GM19035 (cell line): Measurements from ENCODE around the gene TENT5C.
A peak's percentile ranks its signal among the peaks of the same experiment; 100 is the strongest.

Experiments used
- ATAC-seq: cut with Tn5 transposase; IDR thresholded peaks from one replicate; pipeline ENCODE4 v1.9.1; 2021; ENCODE audit not compliant: unreplicated experiment

TENT5C gene

DNA sequence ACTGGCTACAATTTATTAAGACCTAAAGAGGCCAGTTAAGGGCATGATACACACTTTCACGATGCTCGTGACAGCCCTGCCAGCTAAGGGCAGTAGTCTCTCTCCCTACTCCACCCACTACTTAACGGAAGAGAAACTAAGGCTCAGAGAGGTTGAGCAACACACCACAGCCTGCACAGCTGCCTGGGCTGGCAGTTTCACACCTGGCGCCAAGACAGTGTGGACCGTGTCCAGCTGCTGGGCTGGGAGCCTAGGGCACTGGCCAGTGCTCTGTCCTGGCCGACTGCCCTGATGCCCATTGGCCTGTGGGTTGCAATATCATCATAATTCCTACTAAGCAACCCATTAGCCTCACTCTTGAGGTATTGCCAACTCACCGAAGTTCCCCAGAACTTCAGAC, 27.6 kb downstream of the TENT5C start:
- ATAC-seq = no peak

DNA sequence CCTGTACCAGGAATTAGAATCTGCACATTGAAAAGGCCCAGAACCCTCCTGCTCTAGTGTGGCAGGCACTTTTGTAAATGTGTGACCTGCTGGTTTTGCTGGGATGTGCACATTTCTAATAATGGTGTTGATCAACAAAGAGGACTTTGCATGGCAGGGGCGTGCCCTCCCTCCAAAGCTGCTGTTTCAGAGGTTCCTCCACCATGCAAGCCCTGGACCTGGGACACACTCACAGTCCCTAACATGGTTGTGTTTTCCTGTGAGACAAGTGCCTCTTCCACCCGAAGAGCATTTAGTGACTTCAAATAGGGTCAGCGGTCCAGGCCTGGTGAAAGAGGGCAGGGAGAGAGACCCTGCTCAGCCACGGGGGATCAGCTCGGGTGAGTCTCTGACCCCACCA, 28.1 kb downstream of the TENT5C start:
- no peak for ATAC-seq

DNA sequence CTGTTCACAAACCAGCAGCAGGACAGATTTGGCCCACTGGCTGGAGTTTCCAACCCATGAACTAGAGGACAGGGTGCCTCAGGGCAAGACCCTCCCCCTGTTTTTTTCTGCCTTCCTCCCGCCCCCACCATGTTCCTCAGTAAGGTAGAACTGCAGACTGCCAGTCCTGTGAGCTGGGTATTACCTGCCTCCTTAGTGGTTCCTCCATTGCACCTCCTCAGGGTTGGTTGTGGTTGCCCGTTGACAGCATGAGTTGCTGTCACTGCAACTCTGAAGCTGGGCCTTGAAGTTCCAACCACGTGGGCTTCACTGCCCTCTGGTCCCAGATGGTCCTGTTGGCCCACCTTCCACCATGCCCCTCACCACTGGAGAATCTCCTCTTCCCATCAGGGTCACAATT, 28.8 kb downstream of the TENT5C start:
- no peak for ATAC-seq

DNA sequence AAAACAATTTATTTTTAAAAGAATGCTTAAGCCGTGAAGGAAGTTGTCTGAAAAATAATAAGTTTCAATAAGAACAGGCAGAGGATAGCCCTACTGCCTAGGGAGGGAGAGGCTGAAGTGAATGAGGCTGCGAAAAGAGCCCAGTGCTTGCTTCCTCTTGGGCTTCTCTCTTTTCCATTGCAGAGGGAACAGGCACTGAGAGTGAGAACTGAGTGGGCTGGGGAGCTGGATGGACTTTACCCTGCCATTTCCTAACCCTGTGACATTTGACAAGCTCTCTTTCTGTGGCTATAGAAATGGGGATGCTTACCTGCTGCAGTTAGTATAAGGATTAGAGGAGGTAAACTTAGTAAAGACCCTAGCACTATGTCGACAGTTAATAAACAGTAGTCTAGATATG, 30.0 kb downstream of the TENT5C start:
- no peak for ATAC-seq

DNA sequence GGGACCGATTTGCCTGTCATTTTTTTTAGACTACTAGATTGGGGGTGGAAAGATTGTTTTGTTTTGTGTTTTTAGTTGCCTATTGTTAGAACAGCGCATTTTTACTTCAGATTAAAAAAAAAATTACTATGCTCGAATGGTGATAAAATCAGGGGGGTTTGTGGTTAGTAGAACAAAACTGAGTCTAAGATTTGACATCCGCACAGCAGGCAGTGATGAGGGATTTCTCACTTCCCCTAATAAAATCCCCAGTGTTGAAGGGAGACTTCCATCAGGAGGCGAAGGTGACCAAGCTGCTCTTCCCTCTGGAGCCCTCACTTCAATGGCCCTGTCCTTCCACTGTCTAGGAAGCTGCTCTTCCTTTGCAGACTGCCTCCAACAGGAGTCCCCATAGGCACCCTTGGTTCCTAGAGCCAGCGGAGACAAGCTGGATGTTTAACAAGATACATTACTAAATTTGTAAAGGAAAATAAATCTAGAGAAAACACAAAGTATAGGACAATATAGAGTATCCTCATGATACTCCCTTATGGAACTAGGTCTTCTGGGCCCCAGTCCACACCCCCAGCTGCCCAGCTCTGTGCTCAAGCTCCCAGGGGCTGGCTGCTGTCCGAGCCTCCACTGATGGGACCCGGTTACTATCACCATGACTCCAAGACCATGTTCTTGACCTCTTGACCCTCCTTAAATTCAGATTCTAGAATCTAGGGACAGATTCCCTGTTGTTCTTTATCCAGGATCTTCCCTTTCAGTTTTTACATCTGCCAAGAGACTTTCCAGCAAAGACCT, 31.0 kb downstream of the TENT5C start:
- no peak for ATAC-seq

DNA sequence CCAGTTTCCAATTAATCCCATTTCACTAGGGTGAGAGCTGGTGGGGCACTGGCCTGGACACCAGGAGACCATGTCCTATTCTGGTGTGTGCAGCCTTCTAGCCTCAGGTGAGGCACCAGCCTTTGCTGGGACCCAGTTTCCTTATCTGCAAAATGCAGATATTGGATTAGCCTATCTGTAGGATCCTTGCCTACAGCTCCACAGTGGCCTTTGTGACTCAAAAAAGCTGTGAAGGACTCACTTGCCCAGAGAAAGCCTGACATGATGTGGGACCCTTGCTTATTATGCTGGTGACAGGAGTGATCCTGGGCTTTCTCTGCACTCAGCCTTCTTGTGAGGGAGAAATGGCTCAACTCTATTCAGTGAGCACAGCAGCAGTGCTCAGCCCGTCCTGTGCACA, 32.3 kb downstream of the TENT5C start:
- ATAC-seq = no peak

DNA sequence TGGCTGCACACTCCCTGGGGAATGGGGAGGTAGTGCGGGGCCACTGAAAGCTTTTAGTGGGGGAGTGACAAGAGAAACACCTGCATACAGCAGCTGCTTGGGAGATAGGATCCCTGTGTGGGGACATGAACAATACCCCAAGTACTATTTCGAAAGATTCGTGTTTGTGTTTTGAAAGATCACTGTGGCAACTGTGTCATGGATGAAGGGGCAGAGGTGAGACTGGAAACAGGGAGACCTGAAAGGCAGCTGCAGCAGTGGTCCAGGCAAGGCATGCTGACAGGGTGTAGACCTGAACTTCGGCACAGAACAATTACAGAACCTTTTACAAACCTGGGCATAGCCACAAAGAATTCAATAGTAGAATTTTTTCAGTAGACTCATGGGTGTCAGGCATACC, 32.9 kb downstream of the TENT5C start:
- no peak for ATAC-seq

DNA sequence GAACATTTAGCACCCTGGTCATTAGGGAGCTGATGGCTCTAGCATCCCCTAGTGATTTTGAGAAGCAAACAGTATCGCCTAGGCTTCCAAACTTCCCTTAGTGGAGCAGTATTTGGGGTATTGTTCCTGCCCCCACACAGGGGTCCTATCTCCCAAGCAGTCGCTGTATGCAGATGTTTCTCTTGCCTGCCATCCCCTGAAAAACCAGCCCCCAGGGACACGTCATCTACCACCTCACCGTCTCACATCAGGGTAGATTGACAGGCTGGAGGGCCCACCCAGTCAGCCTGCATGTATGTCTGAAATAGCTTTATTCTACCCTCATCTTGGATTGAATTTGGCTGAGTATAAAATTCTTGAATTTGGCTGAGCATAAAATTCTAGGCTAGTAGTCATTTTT, 33.9 kb downstream of the TENT5C start:
- no peak for ATAC-seq

DNA sequence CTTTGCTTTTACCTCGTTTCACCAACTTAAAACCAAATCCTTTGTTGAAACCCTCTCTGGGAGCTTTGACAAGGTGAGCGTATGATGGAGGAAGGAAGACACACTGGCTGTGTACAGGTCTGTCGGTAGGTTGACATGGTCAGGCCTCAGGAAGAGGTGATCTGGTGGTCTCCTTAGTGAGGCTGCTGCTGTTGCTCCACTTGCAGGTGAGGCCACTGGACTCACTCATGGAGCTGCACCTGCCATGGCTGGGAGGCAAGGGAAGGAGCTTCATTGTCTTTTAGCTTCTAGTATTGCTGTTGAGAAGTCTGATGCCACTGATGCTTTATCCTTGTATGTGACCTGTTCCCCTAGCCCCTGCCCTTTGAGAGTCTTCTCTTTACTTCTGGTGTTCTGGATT, 35.7 kb downstream of the TENT5C start:
- ATAC-seq = no peak

DNA sequence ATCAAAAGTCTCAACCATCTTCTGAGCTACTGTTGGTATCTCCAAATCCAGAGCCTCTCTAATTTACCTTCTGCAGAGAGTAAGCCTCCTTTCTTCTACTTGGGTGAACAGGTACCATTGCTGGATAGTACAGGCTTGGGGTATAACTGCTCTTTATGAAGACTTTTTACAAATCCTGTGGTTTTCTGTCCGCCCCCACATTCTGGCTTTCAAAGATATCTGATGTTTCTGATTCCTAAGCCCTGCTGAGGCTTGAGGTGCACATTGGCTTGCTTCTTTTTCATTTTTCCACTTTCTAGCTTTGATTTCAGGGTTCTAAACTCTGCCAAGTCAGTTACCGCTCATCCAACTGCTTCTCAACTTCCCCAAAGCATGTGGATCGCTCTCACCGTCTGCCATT, 37.1 kb downstream of the TENT5C start:
- ATAC-seq = no peak

DNA sequence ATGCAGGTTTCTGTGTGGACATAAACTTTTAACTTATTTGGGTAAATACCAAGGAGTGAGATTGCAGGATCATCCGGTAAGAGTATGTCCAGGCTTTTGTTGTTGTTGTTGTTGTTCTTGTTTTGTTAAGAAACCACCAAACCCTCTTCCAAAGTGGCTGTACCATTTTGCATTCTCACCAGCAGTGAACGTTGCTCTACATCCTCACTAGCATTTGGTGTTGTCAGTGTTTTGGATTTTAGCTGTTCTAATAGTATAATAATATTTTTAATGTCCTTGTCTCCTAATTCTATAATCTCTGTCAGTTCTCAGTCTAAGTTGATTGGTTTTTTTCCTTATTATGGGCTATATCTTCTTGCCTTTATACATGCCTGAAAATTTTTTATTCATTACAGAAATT, 37.8 kb downstream of the TENT5C start:
- no peak for ATAC-seq

DNA sequence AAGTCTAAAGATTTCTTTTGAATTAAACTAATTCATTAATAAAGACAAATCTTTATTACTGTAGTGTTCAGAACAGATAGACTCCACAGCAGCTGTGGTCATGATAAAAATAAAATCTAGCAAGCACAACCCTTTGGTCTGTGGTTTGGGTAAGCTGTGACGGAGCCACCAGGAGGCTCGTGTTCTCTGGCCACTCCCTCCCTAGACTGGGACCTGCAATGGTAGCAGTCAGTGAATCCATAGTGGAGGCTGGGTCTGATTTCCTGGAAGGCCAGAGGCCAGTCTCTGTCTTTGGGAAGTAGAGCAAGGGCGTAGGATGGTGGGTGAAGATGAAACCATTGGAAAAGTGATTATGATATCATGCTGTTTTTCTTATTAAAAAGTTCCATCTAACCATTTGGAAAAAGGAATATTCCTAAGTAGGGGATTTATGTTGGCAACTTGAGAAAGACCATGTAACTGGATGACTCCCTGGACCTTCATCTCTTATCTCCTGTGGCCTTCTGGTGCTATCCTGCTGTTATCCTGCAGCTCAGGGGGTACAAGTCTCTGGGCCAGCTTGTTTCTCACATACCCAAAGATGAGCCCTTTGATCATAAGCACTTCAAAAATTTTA, 39.0 kb downstream of the TENT5C start:
- peak; percentile 91 for ATAC-seq

DNA sequence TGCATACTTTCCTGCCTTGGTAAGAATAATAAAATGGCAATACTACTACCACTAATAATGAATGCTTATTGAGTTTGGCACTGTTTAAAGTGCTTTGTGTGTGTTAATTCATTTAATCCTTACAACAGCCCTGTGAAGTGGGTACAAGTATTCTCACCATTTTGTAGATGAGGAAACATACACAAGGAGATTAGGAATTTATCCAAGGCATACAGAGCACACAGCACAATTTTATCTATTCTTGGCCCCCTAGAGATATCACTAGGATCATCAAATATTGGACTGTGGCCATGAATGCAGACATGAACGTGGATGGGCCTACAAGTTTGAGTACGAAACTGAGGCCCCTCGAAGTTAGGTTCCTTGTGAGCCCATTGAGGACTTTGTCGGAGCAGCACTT, 39.5 kb downstream of the TENT5C start:
- ATAC-seq = no peak

DNA sequence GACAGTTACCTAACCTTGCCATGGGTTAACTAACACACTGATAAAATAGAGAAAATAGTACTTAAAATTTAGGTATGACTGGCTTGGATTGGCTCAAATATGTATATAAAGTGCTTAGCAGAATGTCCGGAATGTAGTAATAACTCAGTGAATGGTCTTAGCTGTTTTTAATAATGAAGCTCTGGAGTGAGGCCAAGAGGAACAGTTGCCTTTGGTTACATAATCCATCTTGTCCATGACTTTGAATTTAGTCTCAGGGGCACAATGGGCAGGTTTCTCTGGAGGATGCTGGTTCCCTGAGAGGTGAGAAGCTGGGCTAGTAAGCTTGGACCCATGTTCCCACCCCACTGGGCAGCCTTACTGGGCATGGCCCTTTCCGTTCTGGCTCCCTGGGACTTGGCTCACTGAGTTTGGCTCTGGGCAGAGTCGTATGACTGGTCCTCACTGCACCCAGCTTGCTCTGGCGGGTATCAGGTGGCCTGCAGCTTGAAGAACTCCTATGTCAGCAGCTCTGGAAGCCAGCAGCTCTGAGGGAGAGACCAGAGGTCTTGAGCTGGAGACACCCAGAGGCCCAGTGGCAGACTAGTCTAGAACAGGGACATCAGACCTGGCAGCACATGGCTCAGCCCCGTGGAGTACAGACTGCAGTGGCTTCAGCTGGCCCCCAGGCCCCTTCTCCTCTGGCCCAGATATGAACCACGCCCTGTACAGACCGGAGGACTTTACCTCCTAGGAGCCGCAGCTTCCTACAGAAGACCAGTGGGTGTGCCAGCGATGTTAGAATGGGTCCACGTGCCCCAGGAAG, 40.4 kb downstream of the TENT5C start:
- ATAC-seq = no peak

DNA sequence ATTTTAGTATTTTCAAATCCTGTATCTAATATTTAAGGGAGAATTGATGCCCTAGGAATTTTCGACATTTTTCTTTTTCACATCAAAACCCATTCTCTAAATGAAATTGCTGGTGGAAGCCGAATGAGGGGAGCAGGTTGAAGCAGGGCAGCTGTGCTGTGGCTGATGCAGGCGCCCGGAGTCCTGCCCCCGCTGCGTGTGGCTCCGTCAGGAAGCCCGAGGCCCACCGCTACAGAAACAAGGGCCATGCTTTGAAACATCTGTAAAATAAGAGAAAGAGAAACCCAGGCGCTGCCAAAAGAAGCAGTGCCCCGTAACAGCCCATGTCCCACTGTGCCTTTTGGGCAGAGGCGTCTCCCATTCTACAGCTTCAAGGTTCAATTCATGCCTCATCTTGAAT, 41.1 kb downstream of the TENT5C start:
- ATAC-seq = no peak

DNA sequence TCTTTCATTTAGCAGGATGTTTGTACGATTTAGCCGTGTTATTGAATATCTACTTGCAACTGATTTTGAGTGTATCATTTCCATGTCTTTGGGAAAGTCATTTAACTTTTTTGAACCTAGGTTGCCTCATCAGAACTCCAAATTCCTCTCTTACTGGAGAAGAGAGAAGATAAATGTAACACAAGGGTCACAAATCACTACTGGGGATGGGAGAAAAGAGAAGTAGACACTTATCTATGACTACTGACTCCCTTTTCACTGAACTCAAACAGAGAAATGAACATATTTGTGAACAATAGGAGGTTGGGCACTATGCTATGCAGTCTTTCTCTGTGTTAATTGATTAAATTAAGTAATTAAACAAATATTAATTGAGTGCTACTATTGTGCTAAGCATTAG, 42.2 kb downstream of the TENT5C start:
- no peak for ATAC-seq

DNA sequence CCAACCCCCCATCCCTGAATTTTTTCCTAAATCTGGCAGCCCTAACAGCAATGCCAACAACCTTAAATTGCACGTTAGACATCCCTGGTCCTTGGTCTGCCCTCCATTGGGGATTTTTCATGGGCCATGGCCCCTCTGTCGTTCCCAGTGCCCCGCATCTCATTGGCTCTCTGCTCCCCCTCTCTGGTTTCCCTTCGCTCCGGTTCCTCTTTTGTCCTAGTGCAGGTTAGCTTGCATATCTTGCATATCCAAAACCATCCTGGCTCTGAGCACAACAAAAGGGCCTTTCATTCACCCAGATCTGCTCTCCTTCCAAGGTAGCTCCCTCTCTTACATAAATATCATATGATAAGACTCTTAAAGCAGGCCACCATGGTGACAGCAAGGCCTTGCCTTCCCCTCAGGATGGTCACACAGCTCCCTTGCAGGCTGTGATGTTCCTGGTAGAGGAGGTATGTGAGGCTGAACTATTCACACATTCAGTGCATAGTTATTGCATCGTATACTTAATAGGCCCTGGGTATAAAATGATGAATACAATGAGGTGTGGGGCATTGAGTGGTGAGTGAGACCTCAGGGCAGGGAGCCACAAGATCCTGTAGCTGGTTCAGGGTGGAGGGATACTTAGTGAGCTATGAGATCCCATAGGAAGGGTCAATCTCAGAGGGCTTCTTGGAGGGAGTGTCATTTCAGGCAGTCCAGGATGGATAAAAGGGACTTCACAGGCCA, 45.2 kb downstream of the TENT5C start:
- no peak for ATAC-seq

DNA sequence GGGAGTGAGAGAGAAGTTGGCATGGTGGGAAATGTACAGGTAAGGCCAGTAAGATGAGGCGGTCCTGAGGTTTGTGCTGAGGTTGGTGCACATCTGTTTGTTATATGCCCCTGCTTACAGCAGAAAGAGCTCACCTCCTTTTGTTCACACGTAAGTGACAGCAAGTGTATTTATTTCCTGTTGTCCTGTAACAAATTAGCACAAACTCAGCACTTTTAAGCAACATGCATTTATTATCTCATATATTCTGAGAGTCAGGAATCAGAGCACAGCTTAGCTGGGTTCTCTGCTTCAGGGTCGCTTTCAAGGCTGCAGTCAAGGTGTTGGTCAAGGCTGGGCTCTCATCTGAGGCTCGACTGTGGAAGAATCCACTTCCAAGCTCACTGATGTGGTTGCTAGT, 45.8 kb downstream of the TENT5C start:
- ATAC-seq = no peak

DNA sequence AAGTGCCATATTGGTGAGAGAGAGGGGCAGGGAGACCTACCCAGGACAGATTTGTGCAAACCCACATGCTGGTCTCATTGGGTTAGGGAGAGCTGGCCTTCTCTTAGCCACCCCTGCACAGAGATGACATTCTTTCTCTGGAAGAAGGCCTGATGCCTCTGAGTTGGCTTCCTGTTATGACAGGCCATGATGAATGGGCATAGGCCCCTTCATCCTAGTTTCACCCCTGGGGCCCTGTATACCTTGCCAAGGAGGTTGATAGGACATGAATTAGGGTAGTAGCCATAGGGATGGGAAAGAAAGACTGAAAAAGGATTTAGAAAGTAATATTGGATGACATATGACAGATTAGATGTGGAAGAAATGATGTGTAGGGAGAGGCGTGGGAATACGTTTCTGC, 46.6 kb downstream of the TENT5C start:
- no peak for ATAC-seq

DNA sequence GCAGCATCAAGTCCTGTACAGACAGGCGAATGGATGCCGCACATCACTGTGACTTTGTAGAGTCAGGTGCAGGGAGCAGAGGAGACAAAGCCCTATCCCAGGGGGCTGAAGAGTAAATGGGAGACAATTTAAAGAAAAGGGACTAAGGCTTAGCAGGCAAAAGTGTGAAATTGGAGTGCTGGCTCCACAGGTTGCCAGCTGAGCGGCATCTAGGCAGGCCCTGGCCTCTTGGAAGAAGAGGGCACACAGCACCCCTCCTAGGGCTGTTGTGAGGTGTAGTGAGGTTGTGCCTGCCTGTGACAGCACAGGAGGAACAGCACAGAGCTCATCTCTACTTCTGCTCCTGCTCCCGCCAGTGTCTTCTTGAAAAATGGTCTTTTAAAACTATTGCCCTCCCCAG, 47.3 kb downstream of the TENT5C start:
- ATAC-seq = no peak

DNA sequence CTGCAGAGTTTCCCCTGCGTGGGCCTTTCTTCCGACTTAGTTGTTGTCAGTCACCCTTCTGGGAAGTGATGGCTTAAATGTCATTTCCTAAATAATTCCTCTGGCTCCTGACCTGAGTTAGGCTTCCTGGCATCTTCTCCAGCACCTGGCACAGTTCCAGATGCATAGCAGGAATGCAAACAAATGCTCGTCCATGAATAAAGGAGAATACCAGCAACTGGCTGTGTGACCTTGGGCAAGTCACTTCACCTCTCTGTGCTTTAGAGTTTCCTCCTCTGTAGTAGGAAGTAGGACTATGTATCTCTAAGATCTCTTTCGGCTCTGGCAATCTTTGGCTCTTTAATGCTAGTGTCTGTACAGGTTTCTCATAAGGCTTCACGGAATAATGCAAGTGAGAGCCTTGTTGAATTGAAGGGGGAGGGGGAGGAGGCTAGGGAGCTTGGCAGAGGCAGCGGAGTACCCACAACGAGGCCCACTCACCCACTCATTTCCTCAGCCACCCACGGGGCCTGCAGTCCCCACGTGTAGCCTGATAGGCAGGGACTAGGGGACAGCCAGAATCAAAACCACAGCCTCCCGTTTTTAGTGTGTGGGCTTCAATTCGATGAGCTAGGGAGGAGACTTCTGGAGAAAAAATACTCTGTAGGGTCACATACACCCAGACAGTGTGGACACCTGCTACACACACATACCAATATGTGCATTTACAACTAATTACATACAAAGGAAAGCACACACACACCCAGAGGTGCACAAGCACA, 48.1 kb downstream of the TENT5C start:
- peak; percentile 13 for ATAC-seq
